DMS153 (cell line): Measurements from ENCODE around the gene CNKSR3.
A peak's percentile ranks its signal among the peaks of the same experiment; 100 is the strongest.

Experiments used
- DNase-seq: peaks from one replicate; lab custom pipeline; 2025; lab: John Stamatoyannopoulos, UW

The CNKSR3 gene

DNA sequence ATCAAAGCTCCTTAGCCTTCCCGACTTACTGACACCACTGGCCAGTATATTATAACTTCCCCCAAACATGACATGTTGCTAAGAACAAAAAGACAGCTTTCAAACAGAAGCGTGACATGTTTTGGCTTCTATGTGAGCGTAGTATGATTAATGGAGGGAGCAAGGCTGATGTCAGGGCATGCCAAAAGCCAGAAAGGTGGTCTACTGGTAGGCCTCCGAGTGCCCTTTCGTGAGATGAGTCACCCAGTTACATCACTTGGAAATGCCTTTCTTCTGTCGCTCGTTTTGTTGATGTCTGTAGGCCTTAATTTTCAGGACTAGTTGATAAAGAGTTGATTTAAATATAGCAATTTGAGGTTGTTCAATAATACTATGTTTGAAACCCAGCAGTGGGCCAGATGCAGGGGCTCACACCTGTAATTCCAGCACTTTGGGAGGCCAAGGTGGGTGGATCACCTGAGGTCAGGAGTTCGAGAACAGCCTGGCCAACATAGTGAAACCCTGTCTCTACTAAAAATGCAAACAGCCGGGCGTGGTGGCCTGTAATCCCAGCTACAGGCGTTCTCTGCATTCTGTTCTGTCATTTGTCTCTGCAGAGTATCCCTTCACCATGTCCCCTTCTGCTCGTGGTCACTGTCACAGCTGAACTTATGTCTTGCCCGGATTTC, 53.3 kb downstream of the CNKSR3 start:
- DNase-seq: no peak

DNA sequence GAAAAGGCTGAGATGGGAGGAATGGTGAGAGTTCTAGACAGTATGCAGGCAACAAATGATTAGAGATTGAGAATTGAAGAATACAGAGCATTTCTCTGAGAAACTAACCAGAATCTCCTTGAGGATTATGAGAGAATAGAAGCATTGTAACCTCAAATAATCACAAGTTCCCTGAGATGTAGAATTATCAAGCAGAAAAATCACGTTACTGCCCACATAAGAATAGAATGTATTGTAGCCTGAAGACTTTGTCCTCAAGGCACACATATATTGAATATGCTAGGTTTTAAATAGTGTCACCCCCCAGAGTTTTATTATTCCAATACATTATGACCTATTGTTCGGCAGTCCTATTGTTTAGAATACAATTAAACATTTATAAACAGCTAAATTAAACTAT, 57.2 kb downstream of the CNKSR3 start:
- no peak for DNase-seq

DNA sequence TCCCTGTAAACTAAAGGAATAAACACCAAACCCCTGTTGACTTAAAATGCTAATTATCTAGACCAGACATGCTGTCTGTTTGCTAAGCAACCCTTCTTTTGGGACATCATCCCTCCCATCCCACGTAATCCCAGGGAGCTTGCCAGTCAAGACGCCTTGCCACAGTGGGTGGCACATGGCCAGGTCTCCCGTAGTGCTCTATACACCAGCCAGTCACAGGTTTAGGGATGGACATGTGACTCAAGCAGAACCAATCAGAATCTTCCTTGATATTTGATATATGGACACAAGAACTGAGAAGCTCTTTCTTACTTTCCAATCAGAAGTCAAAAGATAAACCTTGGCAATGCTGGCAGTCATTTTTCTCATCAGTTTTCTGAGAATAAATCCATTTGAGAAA, 60.0 kb downstream of the CNKSR3 start:
- peak; percentile 90 for DNase-seq

DNA sequence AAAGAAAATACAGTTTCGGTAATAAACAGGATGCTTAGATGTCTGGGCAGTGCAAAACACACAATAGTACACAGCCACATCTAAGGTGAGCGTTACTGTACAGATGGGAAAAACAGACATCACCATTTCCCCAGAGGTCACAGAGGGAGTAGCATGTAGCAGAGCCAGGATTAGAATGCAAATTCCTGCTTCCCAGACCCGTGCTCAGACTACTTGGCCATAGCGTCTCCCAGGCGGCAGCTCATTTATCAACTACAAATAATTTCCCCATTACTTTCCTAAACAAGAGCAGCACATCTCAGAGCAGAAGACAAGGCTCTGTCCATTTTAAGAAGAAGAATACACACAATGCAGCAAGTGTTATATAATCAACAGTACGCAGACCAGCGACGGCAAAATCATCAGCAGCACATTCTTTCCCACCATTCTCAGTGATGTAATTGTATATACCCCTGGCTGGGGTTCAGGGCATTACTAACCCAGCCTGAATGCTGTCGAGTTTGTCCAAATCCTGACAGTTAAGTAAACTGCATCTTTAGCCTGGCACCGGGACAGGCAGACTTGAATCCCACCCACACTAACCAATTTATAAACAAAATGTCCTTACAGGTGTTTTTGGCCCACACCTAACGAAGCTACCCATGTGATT, 61.9 kb downstream of the CNKSR3 start:
- peak; percentile 58 for DNase-seq

DNA sequence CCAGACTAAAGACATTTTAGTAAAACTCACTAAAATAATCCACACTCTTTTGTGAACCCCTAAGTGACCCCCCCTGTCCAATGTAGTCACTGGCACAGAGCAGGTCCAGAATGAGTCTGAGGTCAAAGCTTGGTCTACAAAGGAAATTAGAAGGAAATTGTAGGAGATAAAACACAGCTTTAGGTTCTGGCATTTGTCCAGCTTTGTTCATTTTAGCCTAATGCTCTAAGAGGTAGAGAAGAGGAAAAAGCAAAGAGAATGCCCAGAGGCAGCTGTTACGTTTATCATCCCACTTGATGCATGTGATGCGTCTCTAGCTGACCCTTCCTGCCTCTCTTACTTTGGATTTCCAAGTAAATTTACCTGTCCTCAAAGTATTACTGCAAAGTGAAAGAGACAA, 62.5 kb downstream of the CNKSR3 start:
- DNase-seq: peak; percentile 74

DNA sequence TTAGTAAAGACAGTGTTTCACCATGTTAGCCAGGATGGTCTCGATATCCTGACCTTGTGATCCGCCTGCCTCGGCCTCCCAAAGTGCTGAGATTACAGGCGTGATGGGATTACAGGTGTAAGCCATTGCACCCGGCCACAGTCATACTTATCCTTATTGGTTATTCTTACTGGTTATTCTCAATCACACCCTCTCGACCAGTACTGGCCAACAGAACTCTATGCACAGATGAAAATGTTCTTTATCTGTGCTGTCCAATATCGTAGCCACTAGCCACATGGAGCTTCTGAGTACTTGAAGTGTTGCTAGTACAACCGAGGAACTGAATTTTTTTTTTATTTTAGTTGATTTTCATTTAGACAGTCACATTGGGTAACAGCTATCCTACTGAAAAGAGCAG, 63.5 kb downstream of the CNKSR3 start:
- no peak for DNase-seq

DNA sequence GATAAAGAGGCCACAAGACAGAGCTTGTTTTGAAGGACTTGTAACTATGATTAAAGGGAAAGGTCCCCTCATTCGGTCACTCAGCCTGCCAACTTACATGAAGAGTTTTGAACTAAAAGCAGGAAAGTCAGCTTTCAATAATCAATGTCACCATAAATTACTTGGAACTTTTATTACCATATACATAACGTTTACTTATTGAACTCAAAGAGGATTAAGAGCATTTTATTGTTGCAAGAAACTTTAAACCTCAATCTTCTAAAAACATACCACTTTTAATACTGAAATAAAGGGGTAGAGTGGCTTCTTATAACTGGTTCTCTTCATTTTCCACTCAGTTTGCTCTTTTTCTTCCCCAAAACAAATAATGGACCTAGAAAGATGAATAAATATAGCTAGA, 65.1 kb downstream of the CNKSR3 start:
- DNase-seq: no peak

DNA sequence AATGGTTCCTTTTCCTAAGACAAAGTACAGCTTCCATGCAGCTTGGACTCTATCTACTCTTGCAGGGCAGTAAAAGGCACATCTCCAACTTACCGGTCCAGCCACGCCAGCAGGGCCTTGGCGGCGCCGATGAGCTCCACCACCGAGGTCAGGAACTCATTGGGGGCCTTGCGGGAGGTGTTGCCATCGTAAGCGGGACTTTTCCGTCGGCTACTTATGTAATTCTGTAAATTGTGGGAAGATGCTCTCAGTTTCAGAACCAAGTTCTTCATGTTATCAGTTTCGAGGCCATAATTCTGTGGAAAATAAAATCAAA, 68.5 kb downstream of the CNKSR3 start:
- DNase-seq: no peak

DNA sequence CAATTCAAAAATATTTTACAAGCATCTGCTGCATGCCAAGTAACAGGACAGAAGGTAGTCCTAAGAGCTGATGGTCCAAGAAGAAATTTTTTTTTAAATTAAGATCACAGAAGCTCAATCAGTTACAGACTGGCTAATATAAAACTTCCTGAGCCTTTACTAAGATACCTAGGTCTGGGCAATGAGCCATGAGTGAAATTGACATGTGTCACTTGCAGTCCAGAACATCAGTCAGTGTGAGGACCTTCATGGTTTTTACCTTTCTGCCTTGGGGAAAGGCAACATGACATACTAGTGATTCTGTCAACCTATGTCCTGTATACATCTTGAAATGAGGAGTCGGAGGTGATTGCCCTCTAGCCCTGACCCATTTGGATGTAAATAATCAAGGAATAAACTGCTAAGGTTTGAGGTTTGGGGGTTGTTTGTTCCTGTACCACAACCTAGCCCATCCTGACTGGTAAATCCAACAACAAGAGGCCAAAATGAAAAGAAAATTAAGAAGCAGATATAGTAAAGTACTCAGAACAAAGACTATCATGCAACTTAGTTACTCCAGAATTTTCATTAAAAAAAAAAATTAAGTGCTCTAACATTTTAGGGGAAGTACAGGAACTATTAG, 70.0 kb downstream of the CNKSR3 start:
- DNase-seq: no peak

DNA sequence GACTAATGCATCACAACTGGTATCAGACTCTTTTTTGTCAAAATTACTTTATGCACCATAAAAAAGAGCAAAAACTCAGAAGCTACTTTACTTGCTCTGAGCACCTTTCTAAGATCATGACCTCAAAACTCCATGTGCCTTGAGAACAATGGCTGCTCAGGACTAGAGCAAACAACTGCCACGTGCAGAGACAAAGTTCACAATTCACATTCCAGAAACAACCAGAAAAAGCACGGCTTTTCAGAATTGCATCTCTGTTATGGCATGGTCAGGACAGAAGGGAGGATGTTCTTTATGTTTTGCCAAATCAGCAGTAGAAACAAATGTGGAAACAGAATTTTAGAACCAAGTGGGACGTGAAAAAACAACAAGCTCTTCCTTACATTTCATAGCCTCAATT, 70.5 kb downstream of the CNKSR3 start:
- no peak for DNase-seq

DNA sequence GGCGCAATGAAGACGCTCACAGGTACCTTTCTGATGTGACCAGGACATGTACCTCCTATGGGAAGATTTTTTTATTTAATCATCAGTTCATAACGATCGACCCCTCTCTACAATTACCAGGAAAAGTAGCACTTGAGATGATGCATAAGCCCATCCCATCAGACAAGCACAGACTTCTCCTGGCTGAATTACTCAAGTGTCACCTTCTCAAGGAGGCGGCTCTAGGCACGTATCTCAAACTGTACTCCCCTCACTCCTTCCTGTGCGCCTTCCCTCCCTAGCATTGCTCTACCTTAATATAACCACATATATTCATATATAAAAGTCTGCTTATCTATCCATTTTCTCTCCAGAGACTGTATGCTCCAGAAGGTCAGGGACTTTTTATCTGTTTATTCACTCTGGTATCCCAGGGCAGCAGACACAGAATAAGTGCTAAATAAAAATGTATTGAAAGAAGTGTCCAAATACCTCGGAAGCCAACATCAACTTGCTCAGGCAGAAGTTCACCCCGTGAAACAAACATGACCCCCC, 71.5 kb downstream of the CNKSR3 start:
- no peak for DNase-seq

DNA sequence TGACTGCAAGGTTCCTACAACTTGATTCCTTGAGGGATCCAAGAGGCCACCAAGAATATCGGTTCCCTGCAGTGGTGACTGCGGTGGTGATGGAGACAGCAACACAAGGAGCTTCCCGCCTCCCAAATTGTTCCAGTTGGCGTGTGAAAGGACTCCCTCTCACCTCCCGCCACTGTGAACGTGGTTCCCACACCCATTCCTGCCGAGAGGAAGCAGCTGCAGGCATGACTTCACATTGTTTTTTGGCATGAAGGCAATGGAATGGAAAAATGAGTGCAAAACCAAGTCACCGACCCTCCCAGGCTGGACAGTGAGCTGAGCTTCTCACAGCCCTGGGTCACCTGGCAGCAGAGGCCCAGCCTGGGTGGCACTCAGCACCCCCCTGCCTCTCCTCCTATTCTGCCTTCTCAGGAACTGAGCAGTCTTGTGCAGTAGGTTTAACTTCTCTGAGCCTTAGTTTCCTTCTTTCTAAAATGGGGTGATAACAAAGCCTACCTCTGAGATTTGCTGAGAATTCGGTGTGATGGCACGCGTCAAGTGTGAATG, 75.0 kb downstream of the CNKSR3 start:
- no peak for DNase-seq

DNA sequence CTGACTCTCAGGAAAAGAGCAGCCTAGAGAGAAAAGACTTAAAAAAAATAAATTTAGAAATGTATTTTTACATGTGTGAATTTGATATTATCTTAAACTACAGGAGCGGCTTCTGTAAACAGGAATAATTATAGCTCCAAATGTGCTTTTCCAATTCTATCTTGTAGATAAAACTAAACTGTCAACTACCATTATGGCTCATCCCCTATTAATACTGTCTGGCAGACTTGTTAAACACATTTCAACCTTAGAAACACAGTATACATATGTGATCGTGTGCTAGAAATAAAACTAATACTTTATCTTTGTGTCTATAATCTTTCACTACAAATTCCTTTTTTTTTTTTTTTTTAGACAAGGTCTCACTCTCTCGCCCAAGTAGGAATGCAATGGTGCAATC, 75.8 kb downstream of the CNKSR3 start:
- DNase-seq: no peak

DNA sequence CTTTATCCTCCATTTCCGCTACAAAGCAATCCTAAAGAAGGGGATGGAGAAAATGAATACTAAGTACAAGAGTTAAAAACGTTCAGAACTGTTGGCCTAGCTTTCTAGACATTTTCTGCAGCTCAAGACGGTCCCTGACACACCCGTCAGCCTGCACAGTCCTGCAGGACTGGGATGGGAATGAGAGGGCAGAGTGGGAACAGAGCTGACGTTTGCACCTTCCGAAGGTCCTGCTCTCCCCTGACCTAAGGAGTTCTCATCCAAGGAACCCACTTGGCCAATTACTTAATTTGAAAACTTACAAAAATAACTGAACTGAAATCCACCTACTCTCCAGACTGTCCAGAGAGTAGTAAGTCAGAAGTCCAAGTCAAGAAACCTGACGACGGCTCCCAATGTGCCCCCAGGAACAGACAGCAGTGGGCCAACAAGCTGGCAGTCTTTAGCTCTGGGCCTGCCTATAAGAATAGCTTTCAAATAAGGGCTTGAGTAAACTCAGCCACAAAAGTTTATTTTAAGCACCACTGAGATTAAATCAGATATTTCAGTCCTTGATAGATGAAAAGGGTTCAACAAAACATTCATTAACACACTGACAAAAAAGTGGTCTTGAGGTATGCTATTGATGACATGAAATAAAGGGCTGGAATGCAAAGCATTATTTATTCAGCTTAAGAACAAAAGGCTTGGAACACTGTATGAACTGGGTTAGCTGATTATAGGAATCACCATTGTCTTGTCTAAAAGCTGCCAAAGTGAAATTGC, 76.8 kb downstream of the CNKSR3 start:
- DNase-seq: no peak

DNA sequence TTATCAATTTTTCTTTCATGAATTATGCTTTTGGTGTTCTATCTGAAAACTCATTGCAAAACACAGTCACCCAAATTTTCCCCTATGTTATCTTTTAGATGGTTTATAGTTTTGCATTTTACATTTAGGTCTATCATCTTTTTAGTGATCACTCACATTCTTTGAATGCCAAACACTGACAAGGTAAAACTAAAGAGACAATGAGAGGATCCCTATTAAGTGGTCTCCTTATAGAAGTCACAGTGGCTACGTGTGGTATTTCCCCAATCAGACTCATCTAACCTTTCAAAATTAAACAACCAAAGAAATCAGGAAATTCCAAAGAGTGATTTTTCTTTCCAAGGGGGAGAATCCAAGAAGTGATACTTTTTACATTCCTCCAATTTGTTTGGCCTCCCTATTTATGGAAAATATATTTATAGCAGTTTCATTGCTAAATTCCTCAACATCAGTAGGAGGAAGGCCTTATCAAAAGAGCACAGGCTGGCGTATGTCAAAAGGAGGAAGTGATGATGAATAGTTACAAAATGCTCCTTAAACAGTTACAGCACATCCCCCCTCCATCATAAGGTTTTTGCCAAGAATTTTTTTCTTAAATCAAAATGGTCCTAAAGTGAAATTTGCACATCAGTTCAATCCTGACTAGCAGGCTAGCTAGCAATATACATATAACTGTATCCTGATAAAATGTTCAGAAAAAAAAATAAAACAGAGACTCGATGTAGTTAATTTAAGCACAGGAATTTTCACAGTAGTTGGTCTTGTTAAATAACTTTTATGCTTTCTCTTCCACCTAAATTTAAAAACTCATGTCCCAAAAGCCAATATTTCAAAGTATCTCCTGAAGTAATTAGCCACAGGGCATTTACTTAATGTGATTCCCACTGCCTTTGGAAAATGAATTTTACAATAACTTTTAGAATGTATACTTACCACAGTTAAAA, 77.7 kb downstream of the CNKSR3 start:
- DNase-seq: no peak

DNA sequence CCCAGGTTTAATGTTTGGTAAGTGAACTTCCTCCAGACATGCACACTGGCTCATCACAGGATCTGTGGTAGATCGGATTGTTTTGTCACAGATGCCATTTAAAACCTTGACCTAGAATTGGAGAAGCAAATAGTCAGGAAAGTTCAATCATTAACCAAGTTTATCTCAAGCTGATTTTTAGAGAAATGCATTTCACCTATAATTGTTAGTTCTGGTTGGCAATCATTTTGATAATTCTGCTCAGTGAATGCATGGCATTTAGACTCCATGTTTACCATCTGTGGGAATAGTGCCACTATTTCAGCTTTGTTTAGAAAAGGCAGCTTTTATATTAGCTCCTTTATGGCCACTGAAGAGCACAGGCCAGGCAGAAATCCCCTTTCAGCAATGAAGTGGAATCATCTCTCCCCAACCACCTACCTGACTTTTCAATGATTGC, 80.0 kb downstream of the CNKSR3 start:
- no peak for DNase-seq

DNA sequence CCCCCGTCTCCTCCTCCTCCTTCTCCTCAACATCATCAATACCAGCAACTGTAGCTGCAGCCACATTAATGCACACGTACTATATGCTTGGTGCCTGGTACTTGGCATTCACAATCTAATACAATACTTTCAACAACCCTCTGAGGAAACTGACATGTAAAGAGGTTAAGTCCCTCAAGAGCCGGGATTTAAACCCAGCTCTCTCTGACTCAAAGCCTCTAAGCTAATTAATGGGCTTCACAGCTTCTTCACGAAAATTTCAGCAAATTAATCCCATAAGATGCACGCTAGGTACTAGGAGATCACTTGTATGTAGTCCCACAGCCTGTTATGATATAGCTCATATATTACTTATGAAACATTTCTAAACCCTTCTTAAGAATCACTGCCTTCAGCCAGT, 80.8 kb downstream of the CNKSR3 start:
- no peak for DNase-seq

DNA sequence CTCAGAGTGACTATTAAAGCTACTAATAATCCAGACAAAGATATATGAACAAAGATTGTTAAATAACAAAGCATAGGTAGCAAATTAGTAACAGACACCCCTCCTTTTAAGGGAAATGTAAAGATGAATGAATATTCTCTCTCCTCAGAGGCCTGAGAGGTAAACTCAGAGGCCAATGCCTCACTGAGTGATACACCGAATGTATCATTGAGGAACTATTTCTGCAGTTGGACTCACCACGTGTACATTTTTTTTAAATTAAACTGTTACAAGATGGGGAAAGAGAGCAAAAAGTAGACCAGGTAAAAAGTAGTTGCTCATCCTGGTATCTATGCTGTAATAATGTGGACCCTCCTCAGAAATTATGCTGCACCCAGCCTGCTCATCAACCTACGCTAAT, 81.6 kb downstream of the CNKSR3 start:
- no peak for DNase-seq

DNA sequence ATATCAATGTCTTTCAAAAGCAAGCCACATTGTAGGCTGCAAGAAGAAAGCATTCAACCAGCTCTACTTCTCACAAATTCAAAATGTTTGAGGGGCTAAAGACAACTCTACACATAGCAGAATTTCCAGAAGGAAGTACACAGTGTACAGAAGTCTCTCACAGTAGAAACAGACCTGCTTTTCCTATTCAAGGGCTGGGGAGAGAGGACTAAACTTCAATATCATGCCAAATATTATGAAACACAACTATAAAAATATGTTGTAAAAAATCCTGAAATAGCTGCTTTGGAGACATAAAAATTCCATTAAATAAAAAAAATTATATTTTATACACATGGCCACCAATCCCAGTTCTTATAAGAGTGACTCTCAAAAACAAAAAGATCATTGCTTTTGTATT, 83.0 kb downstream of the CNKSR3 start:
- no peak for DNase-seq

DNA sequence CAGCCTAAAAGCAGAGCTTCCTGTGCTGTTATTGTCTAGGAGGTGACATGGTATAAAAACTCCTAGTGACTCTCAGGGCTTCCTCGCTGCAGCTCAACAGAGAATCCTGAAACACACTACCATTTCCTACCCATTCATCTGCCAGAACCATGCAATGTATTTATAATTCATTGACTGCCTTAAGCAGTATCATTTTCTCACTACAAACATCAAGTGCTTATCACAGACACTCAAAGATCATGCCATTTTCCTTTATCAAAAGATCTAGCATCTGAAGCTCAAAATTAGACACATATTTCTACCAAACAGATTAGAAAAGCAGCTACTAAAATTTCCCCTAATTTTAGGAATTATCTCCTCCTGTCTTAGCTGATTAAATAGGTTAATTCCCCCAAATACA, 83.5 kb downstream of the CNKSR3 start:
- DNase-seq: no peak

DNA sequence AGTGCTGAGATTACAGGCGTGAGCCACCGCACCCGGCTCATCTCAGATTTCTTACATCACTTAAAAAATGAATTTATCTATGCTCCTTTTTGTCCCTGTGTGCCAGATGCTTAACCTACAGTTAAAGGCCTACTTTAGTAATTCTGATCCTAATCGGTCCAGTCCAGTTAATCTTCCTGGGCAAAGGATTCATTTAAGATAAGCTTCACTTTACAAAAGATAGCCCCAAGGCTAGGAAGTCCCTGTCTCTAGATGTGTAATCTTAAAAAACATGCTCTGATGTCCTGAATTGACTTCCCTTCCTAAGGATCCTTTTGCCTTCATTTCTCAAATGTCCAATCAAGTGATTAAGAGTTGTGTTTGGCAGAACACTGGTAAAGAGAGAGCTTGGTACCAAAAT, 85.5 kb downstream of the CNKSR3 start:
- no peak for DNase-seq
